HepG2 (cell line): ENCODE results near the gene P2RX6.

ENCODE experiments used
- CEBPB ChIP-seq: IDR thresholded peaks from 2 replicates; pipeline ENCODE4 v1.6.1; 2011; ENCODE audit warnings: low read depth, low read length, improper control_type of control experiment, borderline replicate concordance
- YY1 ChIP-seq: IDR thresholded peaks from 2 replicates; pipeline ENCODE4 v1.6.1; 2011; ENCODE audit warnings: low read length, low read depth, moderate library complexity, mild to moderate bottlenecking; ENCODE audit not compliant: insufficient read depth, insufficient replicate concordance

GRCh38 chr22:20972933-20973577 is 41.9 kb upstream of the P2RX6 start:
- no peak for TF ChIP-seq YY1
- no peak for TF ChIP-seq CEBPB
